GM18508 (cell line): ENCODE measurements around the gene UGT1A6.

Experiments
- ATAC-seq: cut with Tn5 transposase; IDR thresholded peaks from one replicate; pipeline ENCODE4 v1.9.1; 2021; ENCODE audit warnings: moderate number of reproducible peaks; ENCODE audit not compliant: insufficient read depth, unreplicated experiment

UGT1A6 gene

GRCh38 chr2:233798335-233799086 is 105.8 kb downstream of the UGT1A6 start:
- no peak for ATAC-seq

- ATAC-seq: no peak
These were observed 106.5 kb downstream of the UGT1A6 start for GRCh38 chr2:233799087-233799665.

GRCh38 chr2:233799716-233800115 is 107.0 kb downstream of the UGT1A6 start:
- no peak for ATAC-seq

- no peak for ATAC-seq
These were observed 107.5 kb downstream of the UGT1A6 start for GRCh38 chr2:233800208-233800607.

GRCh38 chr2:233801357-233802131 is 108.9 kb downstream of the UGT1A6 start:
- no peak for ATAC-seq

- ATAC-seq: no peak
These were observed 109.6 kb downstream of the UGT1A6 start for GRCh38 chr2:233802132-233802815.

GRCh38 chr2:233803292-233803911 is 110.7 kb downstream of the UGT1A6 start:
- no peak for ATAC-seq

- no peak for ATAC-seq
These were observed 111.3 kb downstream of the UGT1A6 start for GRCh38 chr2:233803994-233804393.

- ATAC-seq: no peak
These were observed 114.7 kb downstream of the UGT1A6 start for GRCh38 chr2:233807215-233807865.

GRCh38 chr2:233807966-233808935 is 115.6 kb downstream of the UGT1A6 start:
- ATAC-seq: no peak

GRCh38 chr2:233810385-233810784 is 117.7 kb downstream of the UGT1A6 start:
- ATAC-seq: no peak

GRCh38 chr2:233811087-233811486 is 118.4 kb downstream of the UGT1A6 start:
- no peak for ATAC-seq

- ATAC-seq: no peak
These were observed 119.0 kb downstream of the UGT1A6 start for GRCh38 chr2:233811732-233812131.

- ATAC-seq: no peak
These were observed 120.8 kb downstream of the UGT1A6 start for GRCh38 chr2:233813236-233814055.

GRCh38 chr2:233814056-233814835 is 121.6 kb downstream of the UGT1A6 start:
- no peak for ATAC-seq

GRCh38 chr2:233815861-233816260 is 123.2 kb downstream of the UGT1A6 start:
- ATAC-seq: no peak

- ATAC-seq: no peak
These were observed 123.6 kb downstream of the UGT1A6 start for GRCh38 chr2:233816334-233816733.
